Lower lobe of right lung (tissue), 2 donors: ENCODE data around the gene TUBD1. TPM values are rescaled to one million over a fixed set of nuclear protein-coding genes. Genes with fewer than 3 reads are reported as not detected.

ENCODE experiments used
- ATAC-seq, 2 donors: fragments of 200-7000 bp; cut with Tn5 transposase; one replicate each; pipeline ENCODE4 v1.9.1; 2020 to 2022; ENCODE audit warnings: mild to moderate bottlenecking in 2 of 2, moderate library complexity in 2 of 2
- DNase-seq: peaks from one replicate; pipeline ENCODE4 v3.0.0-alpha.2; 2020
- H3K27ac ChIP-seq: fragments of 200-600 bp; one replicate; pipeline ENCODE4 v1.8.0; 2022
- H3K27me3 ChIP-seq: fragments of 200-600 bp; one replicate; pipeline ENCODE4 v1.8.0; 2022; ENCODE audit warnings: low read depth
- H3K36me3 ChIP-seq: fragments of 200-600 bp; one replicate; pipeline ENCODE4 v1.8.0; 2022; ENCODE audit warnings: mild to moderate bottlenecking
- H3K4me1 ChIP-seq: fragments of 200-600 bp; one replicate; pipeline ENCODE4 v1.8.0; 2022
- H3K4me3 ChIP-seq: fragments of 200-600 bp; one replicate; pipeline ENCODE4 v1.8.0; 2022; ENCODE audit warnings: mild to moderate bottlenecking
- H3K9me3 ChIP-seq: fragments of 200-600 bp; one replicate; pipeline ENCODE4 v1.8.0; 2022
- CTCF ChIP-seq: fragments of 200-600 bp; IDR thresholded peaks from one replicate; pipeline ENCODE4 v1.8.0; 2022; ENCODE audit warnings: antibody characterized with exemption, mild to moderate bottlenecking
- intact Hi-C: fragments of 100-400 bp; cut with DNase I; formaldehyde crosslinking; loops from one replicate; pipeline ENCODE4 v1.11.0; 2022
- total RNA-seq: library from RNA; stranded (reverse); fragmentation: NEBNext Ultra II Directional; extraction: Animal tissue kit (Norgen Biotek cat#: 25700); gene quantifications from one replicate; pipeline ENCODE4 v1.2.1, GENCODE V29; 2021
- donor health status: DM: no; HTN: yes; CAD: no; lungs with severe emphysema.

TUBD1 gene
- total RNA-seq, 1 donor from 2014 or later: 14.7 TPM

GRCh38 chr17:59893676-59894100 lies 945 bp upstream of the TUBD1 start:
- H3K27me3 ChIP-seq: no peaks in the 10 kb centered on the region
- peak overlapping the region; percentile 98 for H3K4me3 ChIP-seq
- peaks cover 14% of the 10 kb centered on the region for H3K36me3 ChIP-seq
- peak; percentile 6 to 7 for ATAC-seq
- intact Hi-C loops: no loop called here
- TF ChIP-seq CTCF: no peak
- no peaks in the 10 kb centered on the region for H3K9me3 ChIP-seq
- H3K27ac ChIP-seq: peak overlapping the region; percentile 95
- no peak for DNase-seq
- peaks cover 32% of the 10 kb centered on the region for H3K4me1 ChIP-seq

- no peaks in the 10 kb centered on the region for H3K27me3 ChIP-seq
- no peak for DNase-seq
- ATAC-seq: peak; percentile 79 to 82
- intact Hi-C loops: no loop called here
- H3K27ac ChIP-seq: peak overlapping the region; percentile 95
- H3K4me3 ChIP-seq: peak overlapping the region; percentile 98
- H3K36me3 ChIP-seq: peaks cover 17% of the 10 kb centered on the region
- no peak for TF ChIP-seq CTCF
- H3K4me1 ChIP-seq: peaks cover 32% of the 10 kb centered on the region
- H3K9me3 ChIP-seq: no peaks in the 10 kb centered on the region
Observed at GRCh38 chr17:59892251-59892923, 356 bp downstream of the TUBD1 start.

- Histone ChIP-seq H3K4me3 (no peak overlapping the region), H3K9me3 (no peaks in the 10 kb centered on the region), H3K36me3 (peaks cover 34% of the 10 kb centered on the region), H3K4me1 (peaks cover 27% of the 10 kb centered on the region), H3K27ac (no peak overlapping the region), H3K27me3 (no peaks in the 10 kb centered on the region)
- DNase-seq (no peak), ATAC-seq (no peak)
- TF ChIP-seq CTCF: no peak
- intact Hi-C loops: no loop called here
Observed at GRCh38 chr17:59890720-59891119, 2.0 kb downstream of the TUBD1 start.

GRCh38 chr17:59888145-59888750 lies 4.5 kb downstream of the TUBD1 start:
- H3K4me1 ChIP-seq: peaks cover 10% of the 10 kb centered on the region
- no peak overlapping the region for H3K4me3 ChIP-seq
- H3K27me3 ChIP-seq: no peaks in the 10 kb centered on the region
- DNase-seq (no peak), ATAC-seq (no peak)
- no peaks in the 10 kb centered on the region for H3K9me3 ChIP-seq
- peaks cover 59% of the 10 kb centered on the region for H3K36me3 ChIP-seq
- no peak overlapping the region for H3K27ac ChIP-seq
- intact Hi-C loops: no loop called here
- no peak for TF ChIP-seq CTCF

GRCh38 chr17:59884861-59885260 lies 7.9 kb downstream of the TUBD1 start:
- H3K36me3 ChIP-seq: peaks cover 86% of the 10 kb centered on the region
- no peaks in the 10 kb centered on the region for H3K4me1 ChIP-seq

More at GRCh38 chr17:59884861-59885260, 7.9 kb downstream of the TUBD1 start:
- no peak for TF ChIP-seq CTCF
- ATAC-seq (no peak), DNase-seq (no peak)
- Histone ChIP-seq H3K4me3 (no peak overlapping the region), H3K9me3 (no peaks in the 10 kb centered on the region), H3K27me3 (no peaks in the 10 kb centered on the region), H3K27ac (no peak overlapping the region)
- intact Hi-C loops: no loop called here
